Nephron (organoid): ENCODE data around the gene SCYL2.
"Not testable (repeated sequence)": the region's sequence is repeated elsewhere in the genome, so short reads cannot be mapped to it uniquely, and the experiment has no call there.

Experiments used
- H3K27ac Mint-ChIP-seq, 3 experiments: 2 replicates each; pipeline ENCODE4 v1.8.0; 2020; ENCODE audit warnings: mixed read lengths in 3 of 3, mild to moderate bottlenecking in 2 of 3, moderate library complexity in 1 of 3
- H3K27me3 Mint-ChIP-seq: 2 replicates; pipeline ENCODE4 v1.8.0; 2021; ENCODE audit warnings: low read depth, mild to moderate bottlenecking, moderate library complexity, mixed read lengths
- H3K36me3 Mint-ChIP-seq: 2 replicates; pipeline ENCODE4 v1.8.0; 2020; ENCODE audit warnings: low read depth, mixed read lengths
- H3K4me1 Mint-ChIP-seq: 2 replicates; pipeline ENCODE4 v1.8.0; 2020; ENCODE audit warnings: mixed read lengths
- H3K4me3 Mint-ChIP-seq, 3 experiments: 2 replicates each; pipeline ENCODE4 v1.8.0; 2020; ENCODE audit warnings: mild to moderate bottlenecking in 3 of 3, mixed read lengths in 3 of 3, moderate library complexity in 2 of 3
- H3K9me3 Mint-ChIP-seq: 2 replicates; pipeline ENCODE4 v1.8.0; 2020; ENCODE audit warnings: mixed read lengths
- CTCF ChIP-seq, 3 experiments: fragments of 200-600 bp; sonication (generic); IDR thresholded peaks; one replicate each; pipeline ENCODE4 v1.5.0; 2021; ENCODE audit warnings: antibody characterized with exemption in 3 of 3; ENCODE audit not compliant: unreplicated experiment in 3 of 3

SCYL2 gene

GRCh38 chr12:100339071-100339470 is 72.1 kb downstream of the SCYL2 start:
- Mint-ChIP-seq H3K36me3 (peaks cover 47% of the 10 kb centered on the region), H3K4me3 (no peak overlapping the region), H3K27me3 (no peaks in the 10 kb centered on the region), H3K4me1 (no peaks in the 10 kb centered on the region), H3K27ac (no peak overlapping the region), H3K9me3 (peaks cover 3% of the 10 kb centered on the region)
- no peak for TF ChIP-seq CTCF (IDR thresholded peaks at IDR 0.05; ENCODE audit: unreplicated experiment in 3 of 3)

- not testable (repeated sequence) for H3K9me3 Mint-ChIP-seq, H3K27me3 Mint-ChIP-seq, H3K27ac Mint-ChIP-seq, H3K4me3 Mint-ChIP-seq, H3K4me1 Mint-ChIP-seq
- H3K36me3 Mint-ChIP-seq, result peaks cover 22% of the 10 kb centered on the region
Measured at GRCh38 chr12:100342897-100343296, 75.9 kb downstream of the SCYL2 start.

- peaks cover 12% of the 10 kb centered on the region for H3K36me3 Mint-ChIP-seq
- H3K4me1 Mint-ChIP-seq, result not testable (repeated sequence)
Measured at GRCh38 chr12:100344351-100344750, 77.4 kb downstream of the SCYL2 start.

GRCh38 chr12:100345020-100345767 is 78.2 kb downstream of the SCYL2 start:
- no peak for TF ChIP-seq CTCF (IDR thresholded peaks at IDR 0.05; ENCODE audit: unreplicated experiment in 3 of 3)
- peaks cover 6% of the 10 kb centered on the region for H3K36me3 Mint-ChIP-seq
- no peak overlapping the region for H3K4me3 Mint-ChIP-seq
- peaks cover 3% of the 10 kb centered on the region for H3K9me3 Mint-ChIP-seq
- no peaks in the 10 kb centered on the region for H3K27me3 Mint-ChIP-seq
- no peak overlapping the region for H3K27ac Mint-ChIP-seq
- no peaks in the 10 kb centered on the region for H3K4me1 Mint-ChIP-seq

More at GRCh38 chr12:100344351-100344750, 77.4 kb downstream of the SCYL2 start:
- not testable (repeated sequence) for H3K27ac Mint-ChIP-seq, H3K27me3 Mint-ChIP-seq, H3K9me3 Mint-ChIP-seq, H3K4me3 Mint-ChIP-seq

GRCh38 chr12:100346660-100347059 is 79.7 kb downstream of the SCYL2 start:
- Mint-ChIP-seq H3K27ac (no peak overlapping the region), H3K36me3 (peaks cover 6% of the 10 kb centered on the region), H3K4me3 (no peak overlapping the region), H3K27me3 (no peaks in the 10 kb centered on the region), H3K4me1 (no peaks in the 10 kb centered on the region), H3K9me3 (peaks cover 3% of the 10 kb centered on the region)
- no peak for TF ChIP-seq CTCF (IDR thresholded peaks at IDR 0.05; ENCODE audit: unreplicated experiment in 3 of 3)

GRCh38 chr12:100348657-100349454 is 81.9 kb downstream of the SCYL2 start:
- no peak overlapping the region for H3K27ac Mint-ChIP-seq
- H3K4me1 Mint-ChIP-seq, result no peaks in the 10 kb centered on the region
- H3K9me3 Mint-ChIP-seq, result no peaks in the 10 kb centered on the region
- peak; percentile 51 to 59 (median 58) for TF ChIP-seq CTCF (IDR thresholded peaks at IDR 0.05; ENCODE audit: unreplicated experiment in 3 of 3)
- H3K36me3 Mint-ChIP-seq, result no peaks in the 10 kb centered on the region
- H3K27me3 Mint-ChIP-seq, result no peaks in the 10 kb centered on the region
- no peak overlapping the region for H3K4me3 Mint-ChIP-seq
